Measurements from ENCODE around the gene WFDC2.

WFDC2 gene

GRCh38 chr20:45501600-45501999 lies 32.0 kb downstream of the WFDC2 start:
- no peak for DNase-seq

- no peak for DNase-seq
Measured at GRCh38 chr20:45502561-45502960, 33.0 kb downstream of the WFDC2 start.

- DNase-seq, result no peak
Measured at GRCh38 chr20:45503403-45503802, 33.9 kb downstream of the WFDC2 start.

GRCh38 chr20:45506398-45506797 lies 36.8 kb downstream of the WFDC2 start:
- DNase-seq, result no peak

GRCh38 chr20:45507011-45507820 lies 37.7 kb downstream of the WFDC2 start:
- DNase-seq, result no peak

GRCh38 chr20:45508068-45508886 lies 38.7 kb downstream of the WFDC2 start:
- DNase-seq, result no peak

- DNase-seq, result no peak
Measured at GRCh38 chr20:45509091-45509490, 39.5 kb downstream of the WFDC2 start.

GRCh38 chr20:45510242-45510862 lies 40.8 kb downstream of the WFDC2 start:
- no peak for DNase-seq

GRCh38 chr20:45515147-45515913 lies 45.8 kb downstream of the WFDC2 start, which contains the start of gene SPINT3:
Gene SPINT3, minus strand, starts transcription at chr20:45515622. Its CDS starts 14 bp downstream, at chr20:45515608.
- DNase-seq, result no peak

- no peak for DNase-seq
Measured at GRCh38 chr20:45518282-45518681, 48.7 kb downstream of the WFDC2 start.

GRCh38 chr20:45523821-45524220 lies 54.3 kb downstream of the WFDC2 start:
- DNase-seq, result no peak

- no peak for DNase-seq
Measured at GRCh38 chr20:45527294-45527693, 57.7 kb downstream of the WFDC2 start.

Measured in NCI-H187 treated with DMSO at 0.1 percent for 48 hours (cell line).